NCI-H2081 treated with DMSO at 0.1 percent for 48 hours (cell line): ENCODE data around the gene SFN.

Experiments
- DNase-seq: peaks from one replicate; lab custom pipeline; 2025; lab: John Stamatoyannopoulos, UW

The SFN gene

DNA sequence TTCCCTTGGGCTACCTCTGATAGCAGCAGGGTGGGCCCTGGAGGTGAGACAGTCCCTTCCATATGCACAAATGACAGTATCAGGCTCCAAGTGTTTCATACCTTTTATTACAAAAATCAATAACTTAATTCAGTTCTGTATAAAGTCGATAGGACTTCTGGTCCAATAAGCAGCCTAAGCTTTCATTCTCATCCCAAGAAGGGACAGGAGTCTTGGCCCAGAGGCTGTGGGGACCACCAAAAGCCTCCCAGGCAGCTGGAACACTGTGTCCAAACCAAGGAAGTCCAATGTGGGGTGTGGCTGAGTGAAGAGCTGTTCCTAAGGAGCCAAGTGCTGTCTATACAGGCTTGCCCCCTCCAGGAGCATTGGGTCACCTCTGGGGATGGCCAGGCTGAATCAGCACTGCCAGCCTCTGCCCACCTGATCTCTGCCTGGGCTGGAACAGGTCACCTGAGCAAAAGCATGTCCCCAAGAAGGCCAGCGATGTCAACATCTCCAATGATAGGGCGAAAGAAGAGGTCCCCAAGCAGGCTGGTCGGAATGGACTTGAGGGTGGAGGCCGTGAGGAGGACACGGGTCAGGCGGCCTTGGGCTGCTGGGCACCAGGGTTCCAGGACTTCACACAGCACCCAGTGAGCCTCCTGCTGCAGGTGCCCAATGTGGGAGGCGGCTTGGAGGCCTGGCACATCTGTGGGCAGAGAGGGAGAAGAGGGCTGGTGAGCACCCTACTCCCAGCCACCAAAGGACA, 48.6 kb downstream of the SFN start:
- no peak for DNase-seq

DNA sequence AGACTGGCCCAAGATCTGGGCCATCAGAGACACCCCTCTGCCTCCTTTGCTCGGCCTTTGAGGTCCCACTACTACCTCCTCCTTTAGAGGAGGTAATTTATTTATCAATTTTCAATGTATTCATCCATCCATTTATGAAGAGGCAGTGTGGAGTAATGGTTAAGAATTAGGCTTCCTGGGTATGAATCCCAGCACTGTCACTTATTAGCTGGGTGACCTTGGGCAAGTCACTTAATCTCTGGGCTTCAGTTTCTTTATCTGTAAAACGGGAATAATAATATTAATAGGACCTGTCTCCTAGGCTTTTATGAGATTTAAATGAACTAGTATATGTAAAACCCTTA, 49.2 kb downstream of the SFN start:
- DNase-seq, result no peak

DNA sequence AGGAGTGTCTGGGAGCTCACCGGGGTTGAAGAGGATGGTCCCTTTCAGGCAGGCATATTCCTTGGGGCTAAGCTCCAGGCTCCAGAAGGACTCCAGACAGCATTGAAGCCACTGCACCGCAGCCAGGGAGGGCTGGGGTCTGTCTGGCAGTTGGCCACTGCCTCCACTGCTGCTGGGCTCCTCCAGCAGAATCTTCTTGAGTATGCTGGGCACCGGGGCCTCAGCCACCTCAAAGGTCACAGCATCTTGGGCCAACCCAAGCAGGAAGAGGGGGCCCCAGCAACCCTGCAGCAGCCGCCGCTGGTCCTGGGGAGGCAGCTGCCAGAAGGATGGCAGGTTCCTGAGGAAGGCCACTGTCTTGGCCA, 50.4 kb downstream of the SFN start:
- no peak for DNase-seq
